ENCODE measurements around the gene ZNF225.
"Not testable (repeated sequence)": the region's sequence is repeated elsewhere in the genome, so short reads cannot be mapped to it uniquely, and the experiment has no call there.

Gene ZNF225

DNA sequence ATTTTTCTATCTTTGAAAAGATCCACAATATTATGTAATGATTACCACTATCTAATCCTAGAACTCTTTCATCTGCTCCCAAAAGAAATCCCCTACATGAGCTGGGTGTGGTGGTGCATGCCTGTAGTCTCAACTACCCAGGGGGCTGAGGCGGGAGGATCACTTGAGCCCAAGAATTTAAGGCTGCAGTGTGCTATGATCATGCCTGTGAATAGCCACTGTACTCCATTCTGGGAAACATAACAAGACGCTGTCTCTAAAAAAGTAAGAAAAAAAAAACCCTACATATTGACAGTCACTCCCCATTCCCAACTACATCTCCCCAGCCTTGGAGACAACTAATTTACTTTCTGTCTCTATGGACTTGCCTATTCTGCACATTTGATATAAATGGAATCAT, 50.6 kb downstream of the ZNF225 start:
- DNase-seq (ENCODE audit: low read depth): no peak

DNA sequence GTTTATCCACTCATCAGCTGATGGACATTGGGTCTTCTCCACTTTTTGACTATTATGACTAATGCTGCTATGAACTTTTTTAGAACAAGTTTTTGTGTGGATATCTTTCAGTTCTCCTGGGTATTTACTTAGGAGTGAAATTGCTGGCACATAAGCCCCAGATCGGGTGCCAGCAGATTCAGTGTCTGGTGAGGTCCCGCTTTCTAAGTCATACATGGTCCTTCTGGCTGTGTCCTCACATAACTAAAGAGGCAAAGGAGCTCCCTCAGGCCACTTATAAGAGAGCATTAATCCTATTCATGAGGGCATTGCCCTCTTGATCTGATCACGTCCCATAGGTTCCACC, 51.1 kb downstream of the ZNF225 start:
- DNase-seq (ENCODE audit: low read depth): no peak

DNA sequence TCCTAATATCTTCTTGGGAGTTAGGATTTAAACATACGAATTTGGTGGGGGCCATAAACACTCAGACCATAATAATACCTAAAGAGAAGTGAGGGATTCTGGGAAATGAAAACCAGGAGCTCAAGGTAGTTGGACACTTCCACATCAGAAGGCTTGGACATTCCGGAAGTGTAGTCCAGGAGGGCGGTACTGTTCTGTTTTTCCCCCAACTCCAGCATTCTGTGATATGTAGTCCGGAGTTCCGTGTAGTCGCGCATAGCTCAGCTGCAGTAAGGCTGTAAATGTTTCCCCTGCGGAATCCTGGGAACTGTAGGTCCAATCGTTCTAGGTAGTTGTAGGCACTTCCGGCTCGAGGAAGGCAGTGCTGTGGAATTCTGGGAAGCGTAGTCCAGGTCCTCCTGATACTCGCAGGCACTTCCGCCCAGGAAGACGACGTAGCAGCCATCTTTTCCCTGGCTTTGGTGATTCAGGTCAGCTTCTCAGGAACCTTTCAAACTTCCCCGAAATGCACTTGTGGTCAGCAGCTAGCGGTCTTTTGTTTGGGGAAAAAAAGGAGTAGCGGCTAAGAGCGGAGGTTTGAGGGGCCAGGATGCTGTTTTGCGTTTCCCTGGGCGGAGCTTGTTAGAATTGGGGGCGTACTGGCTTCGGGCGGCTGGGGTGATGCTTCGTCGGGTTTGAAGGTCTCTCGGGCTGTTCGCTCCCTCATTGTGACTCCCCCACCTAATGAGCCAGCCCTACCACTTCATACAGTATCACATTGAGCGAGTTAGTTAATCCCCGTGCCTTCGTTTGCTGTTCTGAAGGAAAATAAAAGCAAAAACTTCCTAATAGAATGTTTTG, 51.7 kb downstream of the ZNF225 start, which contains the start of gene ZNF226:
ZNF226 (plus strand) TSS at position 428 of the 840 bp plus-strand sequence. CDS start 4,981 bp downstream, outside the sequence.
- peak; percentile 99 for DNase-seq (ENCODE audit: low read depth)

DNA sequence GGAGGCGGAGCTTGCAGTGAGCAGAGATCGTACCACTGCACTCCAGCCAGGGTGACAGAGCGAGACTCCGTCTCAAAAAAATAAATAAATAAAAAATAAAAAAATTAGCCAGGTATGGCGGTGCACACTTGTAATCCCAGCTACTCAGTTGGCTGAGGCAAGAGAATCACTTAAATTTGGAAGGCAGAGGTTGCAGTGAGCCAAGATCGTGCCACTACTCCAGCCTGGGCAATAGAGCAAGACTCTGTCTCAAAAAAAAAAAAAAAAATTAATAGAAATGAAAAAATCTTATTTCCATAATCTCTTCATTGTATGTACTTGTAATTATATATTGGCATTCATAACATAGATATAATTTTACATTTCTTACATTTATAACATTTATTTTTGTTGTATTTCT, 57.5 kb downstream of the ZNF225 start:
- not testable (repeated sequence) for DNase-seq (ENCODE audit: low read depth)

DNA sequence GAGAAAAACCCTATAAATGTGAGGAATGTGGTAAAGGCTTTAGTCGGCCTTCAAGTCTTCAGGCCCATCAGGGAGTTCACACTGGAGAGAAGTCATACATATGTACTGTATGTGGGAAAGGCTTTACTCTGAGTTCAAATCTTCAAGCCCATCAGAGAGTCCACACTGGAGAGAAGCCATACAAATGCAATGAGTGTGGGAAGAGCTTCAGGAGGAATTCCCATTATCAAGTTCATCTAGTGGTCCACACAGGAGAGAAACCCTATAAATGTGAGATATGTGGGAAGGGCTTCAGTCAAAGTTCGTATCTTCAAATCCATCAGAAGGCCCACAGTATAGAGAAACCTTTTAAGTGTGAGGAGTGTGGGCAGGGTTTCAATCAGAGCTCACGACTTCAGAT, 63.4 kb downstream of the ZNF225 start:
- no peak for DNase-seq (ENCODE audit: low read depth)

DNA sequence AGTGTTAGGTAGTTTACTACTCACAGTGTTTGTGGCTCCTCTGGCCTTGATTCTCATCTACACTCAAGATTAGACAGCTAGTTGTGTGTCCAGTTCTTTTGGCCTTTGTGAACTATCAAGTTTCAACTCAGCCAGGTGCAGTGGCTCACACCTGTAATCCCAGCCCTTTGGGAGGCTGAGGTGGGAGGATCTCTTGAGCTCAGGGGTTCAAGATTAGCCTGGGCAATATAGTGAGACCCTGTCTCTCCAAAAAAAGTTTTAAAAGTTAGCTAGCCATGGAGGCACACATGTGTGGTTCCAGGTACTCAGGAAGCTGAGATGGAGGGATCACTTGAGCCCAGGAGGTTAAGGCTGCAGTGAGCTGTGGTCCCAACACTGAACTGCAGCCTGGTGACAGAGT, 67.8 kb downstream of the ZNF225 start:
- DNase-seq (ENCODE audit: low read depth): no peak

DNA sequence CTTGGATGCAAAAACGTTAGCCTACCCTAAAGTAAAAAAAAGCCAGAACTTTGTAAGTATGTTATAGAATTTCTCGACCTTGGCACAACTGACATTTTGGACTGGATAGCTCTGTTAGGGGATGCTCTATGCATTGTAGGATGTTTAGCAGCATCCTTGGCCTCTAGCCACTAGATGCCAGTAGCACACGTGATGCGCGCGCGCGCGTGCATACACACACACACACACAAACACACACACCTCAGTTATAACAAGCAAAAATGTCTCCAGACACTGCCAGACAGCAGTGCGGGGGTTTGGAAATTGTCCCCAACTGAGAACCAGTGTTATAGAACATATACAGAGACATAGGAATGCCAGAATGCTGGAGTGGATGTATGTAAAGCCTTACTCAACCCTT, 68.9 kb downstream of the ZNF225 start:
- no peak for DNase-seq (ENCODE audit: low read depth)
